Measurements from ENCODE around the gene VPS37D. TPM values are rescaled to one million over a fixed set of nuclear protein-coding genes. Genes with fewer than 3 reads are reported as not detected.

The VPS37D gene
- polyA plus RNA-seq, 1 of the 3 experiments (the other 2 are of a cell fraction): 7.4 TPM

- Histone ChIP-seq H3K79me2 (ENCODE audit: insufficient read depth) (peaks cover 74% of the 10 kb centered on the region), H3K36me3 (replicated peaks in 1 of 2; ENCODE audit: control insufficient read depth in 1 of 2, insufficient read depth in 2 of 2, low read length in 1 of 2) (peaks cover 7 to 27% of the 10 kb centered on the region in 2 experiments), H3K9me2 (no peaks in the 10 kb centered on the region), H2AFZ (ENCODE audit: low read depth) (no peak overlapping the region), H3K9ac (no peak overlapping the region), H3K4me1 (ENCODE audit: control insufficient read depth in 1 of 2, insufficient read depth in 2 of 2, low read depth in 1 of 2, low read length in 1 of 2) (peaks cover 19 to 20% of the 10 kb centered on the region in 2 experiments; a peak in 3 of 4 replicates), H3F3A (replicated peaks; ENCODE audit: insufficient read depth) (no peaks in the 10 kb centered on the region), H4K20me1 (ENCODE audit: insufficient read depth) (no peaks in the 10 kb centered on the region), H3K9me3 (no peaks in the 10 kb centered on the region), H3K27ac (ENCODE audit: low read depth in 2 of 2, low read length in 1 of 2) (no peak overlapping the region), H3K27me3 (ENCODE audit: insufficient read depth) (no peaks in the 10 kb centered on the region), H3K4me2 (peak overlapping the region; percentile 98), H3K4me3 (ENCODE audit: low read depth in 2 of 2, low read length in 1 of 2) (0 out of 4 replicates have a peak overlapping the region, but pooled peaks of 1 of the 2 experiments have one; percentile 90)
- ChIA-PET CTCF (interaction anchor here (1.9 kb wide), 2 partner anchors 12 to 74 kb away, joined by 7 read pairs; partner anchors contain the start of gene VPS37D), POLR2A (no interaction called here)
- no peak for DNase-seq
- WGBS (ENCODE audit: low lambda C conversion rate): 88% methylated on average over 7 of the region's 7 CpGs
- no peak for TF ChIP-seq IRF3 (IDR thresholded peaks at IDR 0.05; ENCODE audit: low read depth, low read length)
Measured at GRCh38 chr7:73680501-73680900, 12.9 kb downstream of the VPS37D start.

DNA sequence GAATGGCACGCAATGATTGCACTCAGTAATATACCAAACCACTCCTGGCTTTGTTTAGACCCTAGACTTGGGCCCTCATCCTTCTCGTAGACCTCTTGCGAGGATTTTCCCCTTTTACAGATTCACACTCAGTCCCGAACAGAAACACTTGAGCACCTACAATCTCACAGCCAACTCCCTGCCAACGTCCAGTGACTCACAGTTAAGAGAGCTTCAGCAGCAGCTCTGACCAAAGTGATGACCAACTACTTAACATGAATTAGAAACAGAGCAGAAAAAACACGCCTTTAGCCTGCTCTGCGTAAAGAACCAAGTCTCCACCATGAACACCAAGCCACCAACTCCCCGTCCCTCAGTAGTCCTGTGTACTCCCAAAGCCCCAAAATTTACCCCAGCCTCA is 13.4 kb downstream of the VPS37D start:
- ChIA-PET POLR2A (interaction anchor here (0.7 kb wide), 1 partner anchor 266 kb away, joined by 3 read pairs; no protein-coding TSS in a partner anchor), CTCF (interaction anchor here (1.9 kb wide), 2 partner anchors 13 to 74 kb away, joined by 7 read pairs; partner anchors contain the start of gene VPS37D)

DNA sequence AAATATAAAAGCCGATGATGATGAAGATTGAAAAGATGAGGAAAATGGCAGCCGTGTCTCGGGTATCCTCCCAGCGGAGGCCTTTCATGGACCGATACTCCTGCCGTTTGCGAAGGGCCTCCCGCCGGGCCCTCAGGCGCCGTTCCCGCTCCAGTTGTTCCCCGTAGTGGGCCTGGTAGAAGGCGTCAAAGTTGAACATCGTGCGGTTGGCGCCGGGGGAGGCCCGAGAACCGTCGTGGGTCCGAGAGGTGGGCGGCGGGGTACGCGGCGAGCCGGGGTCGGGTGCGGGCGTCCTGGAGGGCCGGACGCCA is 15.1 kb downstream of the VPS37D start:
- peak overlapping the region; percentile 80 for H2AFZ ChIP-seq (ENCODE audit: low read depth)
- peak overlapping the region; percentile 98 for H3K4me2 ChIP-seq
- H3K4me3 ChIP-seq (ENCODE audit: low read depth in 2 of 2, low read length in 1 of 2): peak overlapping the region; percentile 79 to 90
- no peaks in the 10 kb centered on the region for H3K9me2 ChIP-seq
- H3K27ac ChIP-seq (ENCODE audit: low read depth in 2 of 2, low read length in 1 of 2): peak overlapping the region; percentile 67; a peak in 3 of 4 replicates
- peaks cover 19 to 20% of the 10 kb centered on the region in 2 experiments; a peak in 3 of 4 replicates for H3K4me1 ChIP-seq (ENCODE audit: control insufficient read depth in 1 of 2, insufficient read depth in 2 of 2, low read depth in 1 of 2, low read length in 1 of 2)
- POLR2A ChIA-PET: no interaction called here
- peaks cover 14 to 31% of the 10 kb centered on the region in 2 experiments for H3K36me3 ChIP-seq (replicated peaks in 1 of 2; ENCODE audit: control insufficient read depth in 1 of 2, insufficient read depth in 2 of 2, low read length in 1 of 2)
- DNase-seq: no peak
- CTCF ChIA-PET: no interaction called here
- peak overlapping the region; percentile 87 for H3K9ac ChIP-seq
- no peak for TF ChIP-seq JUND (IDR thresholded peaks at IDR 0.05)
- no peak for TF ChIP-seq USF2 (IDR thresholded peaks at IDR 0.05; ENCODE audit: borderline replicate concordance, low read depth, low read length)
- no peaks in the 10 kb centered on the region for H3K27me3 ChIP-seq (ENCODE audit: insufficient read depth)
- H3K79me2 ChIP-seq (ENCODE audit: insufficient read depth): peaks cover 96% of the 10 kb centered on the region
- H3F3A ChIP-seq (replicated peaks; ENCODE audit: insufficient read depth): no peaks in the 10 kb centered on the region
- no peaks in the 10 kb centered on the region for H3K9me3 ChIP-seq
- WGBS (ENCODE audit: low lambda C conversion rate): 3% methylated on average over 15 of the region's 33 CpGs
- H4K20me1 ChIP-seq (ENCODE audit: insufficient read depth): no peaks in the 10 kb centered on the region

More for the DNA sequence above, 13.4 kb downstream of the VPS37D start:
- Histone ChIP-seq H3K4me3 (ENCODE audit: low read depth in 2 of 2, low read length in 1 of 2) (peak overlapping the region in 1 of 2 experiments; percentile 90; a peak in 1 of 4 replicates), H3K4me2 (peak overlapping the region; percentile 98), H3K9me3 (no peaks in the 10 kb centered on the region), H3F3A (replicated peaks; ENCODE audit: insufficient read depth) (no peaks in the 10 kb centered on the region), H3K4me1 (ENCODE audit: control insufficient read depth in 1 of 2, insufficient read depth in 2 of 2, low read depth in 1 of 2, low read length in 1 of 2) (peaks cover 19 to 20% of the 10 kb centered on the region in 2 experiments; a peak in 3 of 4 replicates), H3K36me3 (replicated peaks in 1 of 2; ENCODE audit: control insufficient read depth in 1 of 2, insufficient read depth in 2 of 2, low read length in 1 of 2) (peaks cover 7 to 27% of the 10 kb centered on the region in 2 experiments), H3K27ac (ENCODE audit: low read depth in 2 of 2, low read length in 1 of 2) (no peak overlapping the region), H3K27me3 (ENCODE audit: insufficient read depth) (no peaks in the 10 kb centered on the region), H3K9me2 (no peaks in the 10 kb centered on the region), H2AFZ (ENCODE audit: low read depth) (no peak overlapping the region), H3K79me2 (ENCODE audit: insufficient read depth) (peaks cover 79% of the 10 kb centered on the region), H3K9ac (no peak overlapping the region), H4K20me1 (ENCODE audit: insufficient read depth) (no peaks in the 10 kb centered on the region)
- no peak for TF ChIP-seq RFX5 (IDR thresholded peaks at IDR 0.05; ENCODE audit: low read length)
- no peak for TF ChIP-seq SIN3A (IDR thresholded peaks at IDR 0.05; ENCODE audit: borderline replicate concordance, low read depth, low read length)
- TF ChIP-seq TAF1 (IDR thresholded peaks at IDR 0.05; ENCODE audit: borderline replicate concordance, low read depth, low read length): no peak
- TF ChIP-seq TEAD4 (IDR thresholded peaks at IDR 0.05; ENCODE audit: borderline replicate concordance, insufficient read depth): no peak
- peak; percentile 25; the same call in 1 of the 2 replicates for TF ChIP-seq FOSL2 (IDR thresholded peaks at IDR 0.05; ENCODE audit: borderline replicate concordance, low read depth)
- 77% methylated on average over 8 of the region's 8 CpGs for WGBS (ENCODE audit: low lambda C conversion rate)
- no peak for DNase-seq

Data from SK-N-SH (cell line).